Astrocyte (in vitro differentiated cells and primary cell): ENCODE data around the gene ITGA1. TPM values are rescaled to one million over a fixed set of nuclear protein-coding genes. Genes with fewer than 3 reads are reported as not detected.

Experiments
- DNase-seq: peaks from one replicate; pipeline ENCODE4 v3.0.0-alpha.2; 2010; ENCODE audit warnings: low read depth
- FAIRE-seq: peaks from 2 replicates; lab custom pipeline; 2011; peaks lifted over from hg19 to GRCh38; lab: Jason Lieb, UNC
- H2AFZ ChIP-seq: 2 replicates; pipeline ENCODE4 v1.6.0; 2012; ENCODE audit warnings: low read depth, low read length, inconsistent platforms
- H3K27ac ChIP-seq: 2 replicates; pipeline ENCODE4 v1.5.1; 2011; ENCODE audit warnings: low read depth, low read length, inconsistent platforms
- H3K27me3 ChIP-seq: 2 replicates; pipeline ENCODE4 v1.6.0; 2011; ENCODE audit warnings: low read length, inconsistent platforms; ENCODE audit not compliant: insufficient read depth
- H3K36me3 ChIP-seq: 2 replicates; pipeline ENCODE4 v1.5.1; 2011; ENCODE audit warnings: low read length, inconsistent platforms; ENCODE audit not compliant: insufficient read depth
- H3K4me1 ChIP-seq: 2 replicates; pipeline ENCODE4 v1.5.1; 2011; ENCODE audit warnings: low read length, inconsistent platforms; ENCODE audit not compliant: insufficient read depth
- H3K4me2 ChIP-seq: 2 replicates; pipeline ENCODE4 v1.6.0; 2012; ENCODE audit warnings: low read length, inconsistent platforms
- H3K4me3 ChIP-seq: 2 replicates; pipeline ENCODE4 v1.5.1; 2011; ENCODE audit warnings: low read depth, mild to moderate bottlenecking, low read length, inconsistent platforms; ENCODE audit not compliant: insufficient read depth
- H3K79me2 ChIP-seq: 2 replicates; pipeline ENCODE4 v1.6.0; 2012; ENCODE audit warnings: mild to moderate bottlenecking, low read length, inconsistent platforms; ENCODE audit not compliant: insufficient read depth
- H3K9ac ChIP-seq: 2 replicates; pipeline ENCODE4 v1.6.0; 2012; ENCODE audit warnings: mild to moderate bottlenecking, low read length, inconsistent platforms
- H3K9me3 ChIP-seq: 2 replicates; pipeline ENCODE4 v1.5.1; 2012; ENCODE audit warnings: low read depth, mild to moderate bottlenecking, low read length, inconsistent platforms; ENCODE audit not compliant: insufficient read depth
- H4K20me1 ChIP-seq: 2 replicates; pipeline ENCODE4 v1.6.0; 2012; ENCODE audit warnings: low read length, inconsistent platforms; ENCODE audit not compliant: insufficient read depth
- H3K27ac Mint-ChIP-seq: one replicate; pipeline ENCODE4 v1.8.0; 2021; ENCODE audit warnings: mild to moderate bottlenecking, mixed read lengths; ENCODE audit not compliant: unreplicated experiment
- H3K27me3 Mint-ChIP-seq: one replicate; pipeline ENCODE4 v1.8.0; 2021; ENCODE audit warnings: low read depth, mixed read lengths; ENCODE audit not compliant: unreplicated experiment
- H3K36me3 Mint-ChIP-seq: one replicate; pipeline ENCODE4 v1.8.0; 2021; ENCODE audit warnings: low read depth, mixed read lengths; ENCODE audit not compliant: unreplicated experiment
- H3K4me1 Mint-ChIP-seq: one replicate; pipeline ENCODE4 v1.8.0; 2021; ENCODE audit warnings: low read depth, mixed read lengths; ENCODE audit not compliant: unreplicated experiment
- H3K4me3 Mint-ChIP-seq: one replicate; pipeline ENCODE4 v1.8.0; 2021; ENCODE audit warnings: mild to moderate bottlenecking, moderate library complexity, mixed read lengths; ENCODE audit not compliant: unreplicated experiment
- H3K9me3 Mint-ChIP-seq: one replicate; pipeline ENCODE4 v1.8.0; 2021; ENCODE audit warnings: mild to moderate bottlenecking, mixed read lengths; ENCODE audit not compliant: unreplicated experiment
- EZH2 ChIP-seq: IDR thresholded peaks from 2 replicates; pipeline ENCODE4 v1.6.1; 2012; ENCODE audit warnings: mild to moderate bottlenecking, low read length, inconsistent platforms; ENCODE audit not compliant: insufficient read depth
- total RNA-seq: library from RNA; stranded (reverse); gene quantifications from 2 replicates; pipeline ENCODE4 v1.2.1, GENCODE V29; 2021
- TF ChIP-seq, protein P1 (sequence below): IDR thresholded peaks from 2 replicates; pipeline ENCODE4 v1.5.1; 2011; ENCODE audit warnings: low read depth, mild to moderate bottlenecking, inconsistent platforms, low read length, moderate library complexity; ENCODE audit not compliant: insufficient read depth

Gene ITGA1
- total RNA-seq, 1 donor from 2014 or later, result 73.7 TPM

GRCh38 chr5:52799358-52799982, 11.8 kb downstream of the ITGA1 start:
- Histone ChIP-seq H3K79me2 (peaks cover 58% of the 10 kb centered on the region), H3K4me3 (peak overlapping the region; percentile 80), H3K4me2 (peak overlapping the region; percentile 89), H3K9ac (peak overlapping the region; percentile 97), H4K20me1 (peaks cover 29% of the 10 kb centered on the region), H3K4me1 (peaks cover 23% of the 10 kb centered on the region), H3K36me3 (peaks cover under 1% of the 10 kb centered on the region), H3K27me3 (no peaks in the 10 kb centered on the region), H3K9me3 (no peaks in the 10 kb centered on the region), H3K27ac (peak overlapping the region; percentile 91), H2AFZ (peak overlapping the region; percentile 74)
- Mint-ChIP-seq H3K4me1 (peaks cover 27% of the 10 kb centered on the region), H3K27ac (peak overlapping the region; percentile 95), H3K4me3 (peak overlapping the region; percentile 99), H3K36me3 (peaks cover 15% of the 10 kb centered on the region), H3K27me3 (no peaks in the 10 kb centered on the region), H3K9me3 (no peaks in the 10 kb centered on the region)
- DNase-seq (peak; percentile 42), FAIRE-seq (no peak)
- TF ChIP-seq, protein P1, sequence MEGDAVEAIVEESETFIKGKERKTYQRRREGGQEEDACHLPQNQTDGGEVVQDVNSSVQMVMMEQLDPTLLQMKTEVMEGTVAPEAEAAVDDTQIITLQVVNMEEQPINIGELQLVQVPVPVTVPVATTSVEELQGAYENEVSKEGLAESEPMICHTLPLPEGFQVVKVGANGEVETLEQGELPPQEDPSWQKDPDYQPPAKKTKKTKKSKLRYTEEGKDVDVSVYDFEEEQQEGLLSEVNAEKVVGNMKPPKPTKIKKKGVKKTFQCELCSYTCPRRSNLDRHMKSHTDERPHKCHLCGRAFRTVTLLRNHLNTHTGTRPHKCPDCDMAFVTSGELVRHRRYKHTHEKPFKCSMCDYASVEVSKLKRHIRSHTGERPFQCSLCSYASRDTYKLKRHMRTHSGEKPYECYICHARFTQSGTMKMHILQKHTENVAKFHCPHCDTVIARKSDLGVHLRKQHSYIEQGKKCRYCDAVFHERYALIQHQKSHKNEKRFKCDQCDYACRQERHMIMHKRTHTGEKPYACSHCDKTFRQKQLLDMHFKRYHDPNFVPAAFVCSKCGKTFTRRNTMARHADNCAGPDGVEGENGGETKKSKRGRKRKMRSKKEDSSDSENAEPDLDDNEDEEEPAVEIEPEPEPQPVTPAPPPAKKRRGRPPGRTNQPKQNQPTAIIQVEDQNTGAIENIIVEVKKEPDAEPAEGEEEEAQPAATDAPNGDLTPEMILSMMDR, result no peak
- no peak for TF ChIP-seq EZH2

GRCh38 chr5:52799983-52800393, 12.3 kb downstream of the ITGA1 start:
- H3K4me3 Mint-ChIP-seq, result peak overlapping the region; percentile 99
- peaks cover 34% of the 10 kb centered on the region for H4K20me1 ChIP-seq

More at GRCh38 chr5:52799983-52800393, 12.3 kb downstream of the ITGA1 start:
- peaks cover 2% of the 10 kb centered on the region for H3K36me3 ChIP-seq
- Mint-ChIP-seq H3K27me3 (no peaks in the 10 kb centered on the region), H3K4me1 (peaks cover 31% of the 10 kb centered on the region), H3K36me3 (peaks cover 17% of the 10 kb centered on the region), H3K27ac (peak overlapping the region; percentile 95), H3K9me3 (no peaks in the 10 kb centered on the region)
- H3K4me1 ChIP-seq, result peaks cover 24% of the 10 kb centered on the region
- H3K4me2 ChIP-seq, result peak overlapping the region; percentile 89
- H3K9ac ChIP-seq, result peak overlapping the region; percentile 97
- FAIRE-seq, result no peak
- peaks cover 61% of the 10 kb centered on the region for H3K79me2 ChIP-seq
- DNase-seq, result peak; percentile 77
- H3K4me3 ChIP-seq, result peak overlapping the region; percentile 80
- H3K9me3 ChIP-seq, result no peaks in the 10 kb centered on the region
- peak overlapping the region; percentile 74 for H2AFZ ChIP-seq
- TF ChIP-seq EZH2, result no peak
- TF ChIP-seq, protein P1, result no peak
- H3K27me3 ChIP-seq, result no peaks in the 10 kb centered on the region
- peak overlapping the region; percentile 91 for H3K27ac ChIP-seq
